CD14-positive monocyte (primary cell): ENCODE results near the gene LIMK2. TPM values are rescaled to one million over a fixed set of nuclear protein-coding genes. Genes with fewer than 3 reads are reported as not detected.

Experiments used
- DNase-seq, 3 donors: peaks; one replicate each; pipeline ENCODE4 v3.0.0-alpha.2; 2011 to 2022
- H2AFZ ChIP-seq: 2 replicates; pipeline ENCODE4 v1.6.0; 2012; ENCODE audit warnings: mild to moderate bottlenecking, low read depth, low read length, inconsistent platforms; ENCODE audit not compliant: insufficient read depth, poor library complexity, severe bottlenecking
- H3K27ac ChIP-seq, 2 donors: 1 replicate in 1 of 2; 2 replicates in 1 of 2; pipeline ENCODE4 v1.5.1; 2012 to 2013; ENCODE audit warnings: low read length in 2 of 2, control low read depth in 1 of 2, inconsistent platforms in 1 of 2, low read depth in 1 of 2, mild to moderate bottlenecking in 1 of 2
- H3K27me3 ChIP-seq, 2 donors: one replicate each; pipeline versions ENCODE4 v1.6.0 to v1.6.1; 2011 to 2013; ENCODE audit warnings: low read length in 2 of 2; ENCODE audit not compliant: control insufficient read depth in 2 of 2, insufficient read depth in 2 of 2
- H3K36me3 ChIP-seq, 2 donors: replicated peaks in 1 of 2; 1 replicate in 1 of 2; 2 replicates in 1 of 2; pipeline versions ENCODE4 v1.5.1 to v1.6.1; 2012 to 2013; ENCODE audit warnings: low read length in 2 of 2, control low read depth in 1 of 2, inconsistent platforms in 1 of 2, mild to moderate bottlenecking in 1 of 2; ENCODE audit not compliant: insufficient read depth in 2 of 2, control insufficient read depth in 1 of 2
- H3K4me1 ChIP-seq, 2 donors: 1 replicate in 1 of 2; 2 replicates in 1 of 2; pipeline versions ENCODE4 v1.5.1 to v1.6.1; 2012 to 2013; ENCODE audit warnings: low read length in 2 of 2, control low read depth in 1 of 2, inconsistent platforms in 1 of 2, mild to moderate bottlenecking in 1 of 2, moderate library complexity in 1 of 2; ENCODE audit not compliant: insufficient read depth in 2 of 2, control insufficient read depth in 1 of 2
- H3K4me2 ChIP-seq: replicated peaks from 2 replicates; pipeline ENCODE3; 2012; ENCODE audit warnings: low read length, moderate library complexity, mild to moderate bottlenecking; ENCODE audit not compliant: poor library complexity, severe bottlenecking; ENCODE audit errors: extremely low read depth
- H3K4me3 ChIP-seq, 3 experiments: fragments of 200-600 bp in 1 of 3; sonication (generic) in 1 of 3; replicated peaks in 1 of 3; 1 replicate in 2 of 3; 2 replicates in 1 of 3; pipeline ENCODE4 v1.5.1; 2011 to 2013; ENCODE audit warnings: low read length in 3 of 3, mild to moderate bottlenecking in 3 of 3, control low read depth in 2 of 3, low read depth in 2 of 3, inconsistent platforms in 1 of 3, moderate library complexity in 1 of 3
- H3K79me2 ChIP-seq: 2 replicates; pipeline ENCODE4 v1.6.0; 2012; ENCODE audit warnings: mild to moderate bottlenecking, control low read depth, inconsistent platforms, low read length, moderate library complexity; ENCODE audit not compliant: insufficient read depth
- H3K9ac ChIP-seq: 2 replicates; pipeline ENCODE4 v1.6.0; 2017; ENCODE audit warnings: low read length, mild to moderate bottlenecking; ENCODE audit not compliant: insufficient read depth, poor library complexity, severe bottlenecking
- H3K9me3 ChIP-seq, 2 donors: replicated peaks in 1 of 2; 1 replicate in 1 of 2; 2 replicates in 1 of 2; pipeline versions ENCODE4 v1.5.1 to v1.6.1; 2012 to 2013; ENCODE audit warnings: low read length in 2 of 2, control low read depth in 1 of 2; ENCODE audit not compliant: control insufficient read depth in 1 of 2, insufficient read depth in 1 of 2
- H4K20me1 ChIP-seq: 2 replicates; pipeline ENCODE4 v1.6.0; 2012; ENCODE audit warnings: mild to moderate bottlenecking, low read length, control low read depth, moderate library complexity; ENCODE audit not compliant: insufficient read depth
- H3K27ac Mint-ChIP-seq, 7 donors: one replicate each; pipeline ENCODE4 v1.8.0; 2020; ENCODE audit warnings: mild to moderate bottlenecking in 7 of 7, mixed read lengths in 7 of 7, moderate library complexity in 6 of 7, inconsistent platforms in 2 of 7
- H3K27me3 Mint-ChIP-seq, 3 donors: one replicate each; pipeline ENCODE4 v1.8.0; 2021 to 2022; ENCODE audit warnings: low read depth in 3 of 3, mild to moderate bottlenecking in 3 of 3, mixed read lengths in 3 of 3, moderate library complexity in 3 of 3, inconsistent platforms in 1 of 3
- H3K36me3 Mint-ChIP-seq, 2 donors: one replicate each; pipeline ENCODE4 v1.8.0; 2020; ENCODE audit warnings: mixed read lengths in 2 of 2, inconsistent platforms in 1 of 2, mild to moderate bottlenecking in 1 of 2
- H3K4me1 Mint-ChIP-seq: one replicate; pipeline ENCODE4 v1.8.0; 2020; ENCODE audit warnings: mild to moderate bottlenecking, mixed read lengths
- H3K4me3 Mint-ChIP-seq, 2 donors: one replicate each; pipeline ENCODE4 v1.8.0; 2020; ENCODE audit warnings: mild to moderate bottlenecking in 2 of 2, mixed read lengths in 2 of 2, moderate library complexity in 1 of 2
- H3K9me3 Mint-ChIP-seq, 7 donors: one replicate each; pipeline ENCODE4 v1.8.0; 2020 to 2022; ENCODE audit warnings: mixed read lengths in 7 of 7, mild to moderate bottlenecking in 6 of 7, moderate library complexity in 6 of 7, inconsistent platforms in 2 of 7
- CTCF ChIP-seq: fragments of 200-600 bp; IDR thresholded peaks from one replicate; pipeline ENCODE4 v1.8.0; 2022; ENCODE audit warnings: antibody characterized with exemption, mild to moderate bottlenecking
- WGBS: methylation state at CpG from one replicate; pipeline ENCODE4 v1.1.5; 2013; ENCODE audit warnings: missing lambda C conversion rate; ENCODE audit not compliant: insufficient coverage; 5-methylcytosine and 5-hydroxymethylcytosine counted together
- intact Hi-C, 2 donors: fragments of 100-400 bp; cut with micrococcal nuclease; formaldehyde crosslinking; loops; one replicate each; pipeline versions ENCODE4 v1.15.0 to v1.15.1; 2023
- polyA plus RNA-seq, 3 donors: library from polyadenylated mRNA; depleted of rRNA in 1 of 3; unstranded in 2 of 3; stranded (reverse) in 1 of 3; fragments of 300-500 nt in 2 of 3; fragments of >200 nt in 1 of 3; fragmentation: Illumina TruSeq in 2 of 3; gene quantifications; 1 replicate in 2 of 3; 2 replicates in 1 of 3; pipeline ENCODE4 v1.2.3, GENCODE V29; 2012 to 2021

Gene LIMK2
- polyA plus RNA-seq, 3 donors, result 5.5 to 14.2 (median 10.1) TPM

GRCh38 chr22:31281733-31282132 is 69.6 kb downstream of the LIMK2 start:
- intact Hi-C loops, result no loop called here
- no peak for DNase-seq
- WGBS, result 80% methylated on average over 1 of the region's 4 CpGs
- Histone ChIP-seq H4K20me1 (peaks cover 41% of the 10 kb centered on the region), H3K79me2 (no peaks in the 10 kb centered on the region), H2AFZ (no peak overlapping the region), H3K4me2 (no peak overlapping the region), H3K36me3 (peaks cover 82 to 98% of the 10 kb centered on the region in 2 donors), H3K9ac (no peak overlapping the region), H3K4me3 (no peak overlapping the region), H3K9me3 (no peaks in the 10 kb centered on the region), H3K27me3 (no peaks in the 10 kb centered on the region), H3K27ac (no peak overlapping the region), H3K4me1 (peaks cover 6 to 13% of the 10 kb centered on the region in 2 donors)
- Mint-ChIP-seq H3K27ac (no peak overlapping the region), H3K27me3 (no peaks in the 10 kb centered on the region), H3K9me3 (peaks cover 0 to 1% (median 0%) of the 10 kb centered on the region in 7 donors), H3K4me1 (peaks cover 9% of the 10 kb centered on the region), H3K4me3 (no peak overlapping the region), H3K36me3 (peaks cover 82 to 87% of the 10 kb centered on the region in 2 donors)
- no peak for TF ChIP-seq CTCF

- Histone ChIP-seq H3K9me3 (no peaks in the 10 kb centered on the region), H3K27me3 (no peaks in the 10 kb centered on the region), H3K79me2 (no peaks in the 10 kb centered on the region), H4K20me1 (peaks cover 45% of the 10 kb centered on the region), H3K36me3 (peaks cover 78 to 92% of the 10 kb centered on the region in 2 donors), H3K4me2 (no peak overlapping the region), H3K4me3 (no peak overlapping the region), H3K4me1 (peaks cover 13 to 22% of the 10 kb centered on the region in 2 donors), H3K27ac (no peak overlapping the region), H3K9ac (no peak overlapping the region), H2AFZ (no peak overlapping the region)
- Mint-ChIP-seq H3K9me3 (no peaks in the 10 kb centered on the region), H3K4me3 (no peak overlapping the region), H3K4me1 (peaks cover 12% of the 10 kb centered on the region), H3K27me3 (no peaks in the 10 kb centered on the region), H3K36me3 (peaks cover 80 to 88% of the 10 kb centered on the region in 2 donors), H3K27ac (no peak overlapping the region)
- TF ChIP-seq CTCF, result no peak
- intact Hi-C loops, result no loop called here
- WGBS, result 86% methylated on average over 3 of the region's 8 CpGs
- no peak for DNase-seq
Measured at GRCh38 chr22:31282748-31283468, 70.8 kb downstream of the LIMK2 start.
